ENCODE results near the gene AFF3. TPM values are rescaled to one million over a fixed set of nuclear protein-coding genes. Genes with fewer than 3 reads are reported as not detected.

Gene AFF3
- total RNA-seq, 1 experiment from 2014 or later: 0.05 TPM

DNA sequence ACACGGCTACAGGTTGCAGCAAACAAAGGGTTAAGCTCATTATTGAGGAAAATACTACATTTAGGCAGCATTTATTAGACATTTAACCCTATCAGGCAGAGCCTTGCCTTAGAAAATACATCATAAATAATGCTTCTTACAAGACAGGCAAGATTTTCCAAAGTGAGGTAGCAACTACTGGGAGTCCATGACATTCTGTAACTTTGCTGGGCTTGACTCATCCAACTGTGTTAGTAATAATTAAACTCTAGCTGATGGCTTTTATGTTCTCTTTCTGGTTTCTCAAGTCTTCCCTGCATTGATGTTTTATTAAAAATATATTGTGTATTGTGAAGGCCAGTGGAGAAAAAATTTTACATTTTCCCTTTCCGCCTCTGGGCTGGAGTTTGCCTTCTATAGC, 291.3 kb downstream of the AFF3 start:
- no peaks in the 10 kb centered on the region for H3K27me3 ChIP-seq (replicated peaks; ENCODE audit: control insufficient read depth, insufficient read depth, low read length)
- no peak overlapping the region for H3K27ac Mint-ChIP-seq (ENCODE audit: unreplicated experiment)
- no peak overlapping the region for H3K4me3 Mint-ChIP-seq (ENCODE audit: unreplicated experiment)
- ChIA-PET POLR2A (no interaction called here), CTCF (no interaction called here)
- H3K9me3 ChIP-seq: no peaks in the 10 kb centered on the region
- H3K9me3 Mint-ChIP-seq (ENCODE audit: unreplicated experiment): no peaks in the 10 kb centered on the region
- H3K36me3 ChIP-seq (ENCODE audit: control insufficient read depth, insufficient read depth, low read length): no peaks in the 10 kb centered on the region
- H3K4me1 ChIP-seq: no peaks in the 10 kb centered on the region
- intact Hi-C loops (cut with micrococcal nuclease; ENCODE audit: unreplicated experiment): no loop called here
- peaks cover 10% of the 10 kb centered on the region for H3K27me3 Mint-ChIP-seq (ENCODE audit: insufficient read depth, unreplicated experiment)
- no peaks in the 10 kb centered on the region for H3K36me3 Mint-ChIP-seq (ENCODE audit: insufficient read depth, unreplicated experiment)
- no peak for DNase-seq
- H3K4me3 ChIP-seq (ENCODE audit: low read depth, low read length): no peak overlapping the region
- TF ChIP-seq, protein P1, sequence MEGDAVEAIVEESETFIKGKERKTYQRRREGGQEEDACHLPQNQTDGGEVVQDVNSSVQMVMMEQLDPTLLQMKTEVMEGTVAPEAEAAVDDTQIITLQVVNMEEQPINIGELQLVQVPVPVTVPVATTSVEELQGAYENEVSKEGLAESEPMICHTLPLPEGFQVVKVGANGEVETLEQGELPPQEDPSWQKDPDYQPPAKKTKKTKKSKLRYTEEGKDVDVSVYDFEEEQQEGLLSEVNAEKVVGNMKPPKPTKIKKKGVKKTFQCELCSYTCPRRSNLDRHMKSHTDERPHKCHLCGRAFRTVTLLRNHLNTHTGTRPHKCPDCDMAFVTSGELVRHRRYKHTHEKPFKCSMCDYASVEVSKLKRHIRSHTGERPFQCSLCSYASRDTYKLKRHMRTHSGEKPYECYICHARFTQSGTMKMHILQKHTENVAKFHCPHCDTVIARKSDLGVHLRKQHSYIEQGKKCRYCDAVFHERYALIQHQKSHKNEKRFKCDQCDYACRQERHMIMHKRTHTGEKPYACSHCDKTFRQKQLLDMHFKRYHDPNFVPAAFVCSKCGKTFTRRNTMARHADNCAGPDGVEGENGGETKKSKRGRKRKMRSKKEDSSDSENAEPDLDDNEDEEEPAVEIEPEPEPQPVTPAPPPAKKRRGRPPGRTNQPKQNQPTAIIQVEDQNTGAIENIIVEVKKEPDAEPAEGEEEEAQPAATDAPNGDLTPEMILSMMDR (IDR thresholded peaks at IDR 0.05; ENCODE audit: insufficient read depth in 1 of 2, low read depth in 1 of 2, low read length in 1 of 2, severe bottlenecking in 1 of 2, unreplicated experiment in 1 of 2): no peak
- no peaks in the 10 kb centered on the region for H3K4me1 Mint-ChIP-seq (ENCODE audit: low read depth, unreplicated experiment)
- no TSS peak for BruUV-seq (replicated peaks)

- DNase-seq: no peak
- Histone ChIP-seq H3K4me3 (ENCODE audit: low read depth, low read length) (no peak overlapping the region), H3K27me3 (replicated peaks; ENCODE audit: control insufficient read depth, insufficient read depth, low read length) (no peaks in the 10 kb centered on the region), H3K9me3 (no peaks in the 10 kb centered on the region), H3K4me1 (no peaks in the 10 kb centered on the region), H3K36me3 (ENCODE audit: control insufficient read depth, insufficient read depth, low read length) (no peaks in the 10 kb centered on the region)
- H3K27ac Mint-ChIP-seq (ENCODE audit: unreplicated experiment): no peak overlapping the region
- intact Hi-C loops (cut with micrococcal nuclease; ENCODE audit: unreplicated experiment): no loop called here
- ChIA-PET POLR2A (no interaction called here), CTCF (no interaction called here)
- H3K27me3 Mint-ChIP-seq (ENCODE audit: insufficient read depth, unreplicated experiment): peaks cover 7% of the 10 kb centered on the region
- TF ChIP-seq, protein P1 (IDR thresholded peaks at IDR 0.05; ENCODE audit: insufficient read depth in 1 of 2, low read depth in 1 of 2, low read length in 1 of 2, severe bottlenecking in 1 of 2, unreplicated experiment in 1 of 2): no peak
- H3K36me3 Mint-ChIP-seq (ENCODE audit: insufficient read depth, unreplicated experiment): no peaks in the 10 kb centered on the region
- H3K9me3 Mint-ChIP-seq (ENCODE audit: unreplicated experiment): no peaks in the 10 kb centered on the region
- BruUV-seq (replicated peaks): no TSS peak
- no peak overlapping the region for H3K4me3 Mint-ChIP-seq (ENCODE audit: unreplicated experiment)
- no peaks in the 10 kb centered on the region for H3K4me1 Mint-ChIP-seq (ENCODE audit: low read depth, unreplicated experiment)
Measured at GRCh38 chr2:99850084-99850710, 292.2 kb downstream of the AFF3 start.

DNA sequence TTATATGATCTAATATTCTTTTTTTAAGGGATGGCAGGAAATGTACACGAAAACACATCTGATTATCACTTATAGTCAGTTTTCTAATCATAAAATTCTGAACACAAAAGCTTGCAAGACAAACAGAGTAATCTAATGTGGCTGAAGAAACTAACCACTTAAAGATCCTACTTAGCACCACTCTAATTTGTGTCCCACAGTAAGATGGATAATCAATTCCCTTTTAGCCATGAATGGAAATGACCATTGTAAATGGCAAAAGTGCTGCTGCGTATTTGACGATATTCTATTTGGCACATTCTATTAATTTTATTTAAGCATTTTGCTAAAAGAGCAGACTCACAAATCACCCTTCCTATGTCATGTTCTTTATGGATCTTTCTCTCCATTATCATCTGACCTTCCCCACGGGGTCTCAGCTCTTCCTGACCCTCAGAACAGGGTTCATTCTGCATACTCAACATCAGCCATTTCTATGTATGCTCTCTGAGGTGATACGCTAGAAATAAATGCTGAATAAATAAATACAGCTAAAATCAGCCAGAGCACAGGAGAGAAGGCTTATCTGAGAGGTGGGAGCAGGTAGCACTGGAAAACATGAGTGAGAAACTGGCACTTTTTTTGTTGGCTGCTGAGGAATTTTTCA, 295.8 kb downstream of the AFF3 start:
- no peak overlapping the region for H3K27ac Mint-ChIP-seq (ENCODE audit: unreplicated experiment)
- H3K4me3 Mint-ChIP-seq (ENCODE audit: unreplicated experiment): no peak overlapping the region
- no peaks in the 10 kb centered on the region for H3K9me3 Mint-ChIP-seq (ENCODE audit: unreplicated experiment)
- peaks cover 12% of the 10 kb centered on the region for H3K27me3 Mint-ChIP-seq (ENCODE audit: insufficient read depth, unreplicated experiment)
- Histone ChIP-seq H3K36me3 (ENCODE audit: control insufficient read depth, insufficient read depth, low read length) (no peaks in the 10 kb centered on the region), H3K4me3 (ENCODE audit: low read depth, low read length) (no peak overlapping the region), H3K4me1 (no peaks in the 10 kb centered on the region), H3K27me3 (replicated peaks; ENCODE audit: control insufficient read depth, insufficient read depth, low read length) (no peaks in the 10 kb centered on the region), H3K9me3 (no peaks in the 10 kb centered on the region)
- POLR2A ChIA-PET: no interaction called here
- BruUV-seq (replicated peaks): no TSS peak
- H3K36me3 Mint-ChIP-seq (ENCODE audit: insufficient read depth, unreplicated experiment): no peaks in the 10 kb centered on the region
- H3K4me1 Mint-ChIP-seq (ENCODE audit: low read depth, unreplicated experiment): no peaks in the 10 kb centered on the region
- CTCF ChIA-PET: no interaction called here
- DNase-seq: no peak
- TF ChIP-seq, protein P1 (IDR thresholded peaks at IDR 0.05; ENCODE audit: insufficient read depth in 1 of 2, low read depth in 1 of 2, low read length in 1 of 2, severe bottlenecking in 1 of 2, unreplicated experiment in 1 of 2): no peak
- intact Hi-C loops (cut with micrococcal nuclease; ENCODE audit: unreplicated experiment): no loop called here
